ENCODE measurements around the gene KLHDC10. TPM values are rescaled to one million over a fixed set of nuclear protein-coding genes. Genes with fewer than 3 reads are reported as not detected.

The KLHDC10 gene
- total and polyA plus RNA-seq, 2 donors (not counting 3 experiments of a cell fraction or from before 2014, with no cell fraction given): 14.9 to 31.3 TPM

GRCh38 chr7:130134726-130135125 lies 64.4 kb downstream of the KLHDC10 start:
- ChIA-PET CTCF (interaction anchor here (1.8 kb wide), 1 partner anchor 63 kb away, joined by 6 read pairs; no protein-coding TSS in a partner anchor), POLR2A (no interaction called here)
- DNase-seq (ENCODE audit: low read depth, low spot score): no peak
- Histone ChIP-seq H3K27ac (ENCODE audit: insufficient read depth, low read depth, low read length) (no peak overlapping the region), H3K9ac (replicated peaks; ENCODE audit: extremely low read depth, insufficient read depth, low read length) (no peak overlapping the region), H3K4me3 (replicated peaks in 1 of 3; ENCODE audit: insufficient read depth in 1 of 3, low read depth in 1 of 3, low read length in 3 of 3) (no peak overlapping the region), H3K36me3 (ENCODE audit: control insufficient read depth in 2 of 2, extremely low read depth in 1 of 2, insufficient read depth in 2 of 2, low read length in 2 of 2) (peaks cover 5 to 9% of the 10 kb centered on the region in 2 experiments), H4K20me1 (replicated peaks; ENCODE audit: control insufficient read depth, extremely low read depth, insufficient read depth, low read length) (no peaks in the 10 kb centered on the region), H3K27me3 (ENCODE audit: control insufficient read depth in 2 of 2, insufficient read depth in 2 of 2, low read length in 2 of 2) (no peaks in the 10 kb centered on the region), H2AFZ (ENCODE audit: low read depth, low read length) (no peak overlapping the region), H3K79me2 (ENCODE audit: control insufficient read depth, insufficient read depth, low read length) (no peaks in the 10 kb centered on the region), H3K4me1 (ENCODE audit: control insufficient read depth, extremely low read depth, insufficient read depth, low read length) (no peaks in the 10 kb centered on the region), H3K9me3 (replicated peaks; ENCODE audit: control insufficient read depth, insufficient read depth, low read length) (no peaks in the 10 kb centered on the region), H3K9me1 (replicated peaks; ENCODE audit: control insufficient read depth, extremely low read depth, insufficient read depth, low read length) (no peaks in the 10 kb centered on the region), H3K4me2 (ENCODE audit: insufficient read depth, low read length) (no peak overlapping the region)
- FAIRE-seq: no peak
- dilution Hi-C loops (cut with MboI; ENCODE audit: extremely low pct_ligation_motif_present, low sequenced_read_pairs): no loop called here
- no TSS peak for BruUV-seq (replicated peaks)
- TF ChIP-seq GATA2 (IDR thresholded peaks at IDR 0.05; ENCODE audit: insufficient read depth, insufficient read length, low read depth, low read length) (no peak), CTCF (IDR thresholded peaks at IDR 0.05; ENCODE audit: extremely low read depth in 1 of 2, insufficient read depth in 1 of 2, low read depth in 1 of 2, low read length in 2 of 2) (no peak), POLR2AphosphoS5 (IDR thresholded peaks at IDR 0.05; ENCODE audit: insufficient read depth, low read depth, low read length) (no peak), JUN (IDR thresholded peaks at IDR 0.05; ENCODE audit: borderline replicate concordance, insufficient read depth, insufficient read length, low read depth) (no peak), EZH2 (IDR thresholded peaks at IDR 0.05; ENCODE audit: borderline replicate concordance, low read depth, low read length, severe bottlenecking) (no peak), MYC (IDR thresholded peaks at IDR 0.05; ENCODE audit: low read depth, low read length) (no peak)
- intact Hi-C loops (cut with micrococcal nuclease): no loop called here

All from endothelial cell of umbilical vein (primary cell).